Epithelial cell of alveolus of lung (primary cell): Measurements from ENCODE around the gene MMAB. TPM values are rescaled to one million over a fixed set of nuclear protein-coding genes. Genes with fewer than 3 reads are reported as not detected.

Experiments used
- total RNA-seq: library from RNA; depleted of rRNA; stranded (reverse); fragments of >200 nt; gene quantifications from 2 replicates; pipeline ENCODE4 v1.2.1, GENCODE V29; 2015

Gene MMAB
- total RNA-seq: 46.1 and 74.1 TPM in 2 replicates

GRCh38 chr12:109573029-109573913, at the start of gene MMAB, which contains the start of gene MVK:
Gene MMAB, minus strand, starts transcription at chr12:109573504. Its CDS starts 24 bp downstream, at chr12:109573480.
Gene MVK, plus strand, starts transcription at chr12:109573794. Its CDS starts 1,029 bp downstream, at chr12:109574823.

Other genes starting within 250 kb of the MMAB start
- not detected in 2 replicates for gene MYO1H, start 225.6 kb downstream of the MMAB start, total RNA-seq
- 31.1 and 39.2 TPM in 2 replicates for gene KCTD10, start 96.2 kb downstream of the MMAB start, total RNA-seq
- 32.3 and 44.7 TPM in 2 replicates for gene UBE3B, start 95.9 kb downstream of the MMAB start, total RNA-seq
- 5.1 and 39.3 TPM in 2 replicates for gene MVK, start 290 bp upstream of the MMAB start, total RNA-seq
- gene FAM222A, start 140.3 kb upstream of the MMAB start, total RNA-seq: 0.91 TPM in 1 of 2 replicates, not detected in the other